IMR-90 (cell line): Measurements from ENCODE around the gene ELL. TPM values are rescaled to one million over a fixed set of nuclear protein-coding genes. Genes with fewer than 3 reads are reported as not detected.

Source experiments
- ATAC-seq: fragments of 200-7000 bp; cut with Tn5 transposase; 2 replicates; pipeline ENCODE4 v1.9.1; 2020; ENCODE audit warnings: low read depth, mild to moderate bottlenecking, moderate library complexity
- BruUV-seq: library from RNA; stranded (reverse); fragments of 400-500 nt; replicated peaks from 2 replicates; lab custom pipeline; 2021; lab: Mats Ljungman, UMichigan
- CTCF ChIA-PET: fragments of 300-600 bp; formaldehyde crosslinking; extraction: SDS; loops from one replicate; lab custom pipeline; 2021; ENCODE audit warnings: antibody characterized with exemption; lab: Yijun Ruan, JAX
- POLR2A ChIA-PET: fragments of 300-600 bp; sonication (Branson Sonifier 250); formaldehyde crosslinking; loops from one replicate; lab custom pipeline; 2022; ENCODE audit warnings: antibody characterized with exemption; ENCODE audit not compliant: unreplicated experiment; lab: Charles Lee
- DNase-seq: peaks from one replicate; pipeline ENCODE4 v3.0.0; 2013
- H2AFZ ChIP-seq: replicated peaks from 2 replicates; pipeline ENCODE3; 2013; ENCODE audit warnings: low read length, mild to moderate bottlenecking; ENCODE audit not compliant: poor library complexity
- H2AK5ac ChIP-seq: 2 replicates; pipeline ENCODE4 v1.6.1; 2013; ENCODE audit warnings: low read depth, low read length, inconsistent platforms
- H2AK9ac ChIP-seq: replicated peaks from 2 replicates; pipeline ENCODE3; 2013; ENCODE audit warnings: mild to moderate bottlenecking, low read depth, low read length, moderate library complexity; ENCODE audit not compliant: poor library complexity
- H2BK120ac ChIP-seq: 2 replicates; pipeline ENCODE4 v1.6.1; 2013; ENCODE audit warnings: low read depth, low read length, inconsistent platforms
- H2BK15ac ChIP-seq: 3 replicates; pipeline ENCODE4 v1.6.1; 2013; ENCODE audit warnings: low read depth, low read length, inconsistent platforms
- H2BK20ac ChIP-seq: 2 replicates; pipeline ENCODE4 v1.6.1; 2013; ENCODE audit warnings: low read depth, mild to moderate bottlenecking, inconsistent platforms, low read length, moderate library complexity
- H2BK5ac ChIP-seq: 2 replicates; pipeline ENCODE4 v1.6.1; 2013; ENCODE audit warnings: mild to moderate bottlenecking, low read depth, low read length, inconsistent platforms; ENCODE audit not compliant: poor library complexity, severe bottlenecking
- H3K14ac ChIP-seq: replicated peaks from 2 replicates; pipeline ENCODE4 v1.6.1; 2013; ENCODE audit warnings: low read depth, low read length, inconsistent platforms
- H3K18ac ChIP-seq: 2 replicates; pipeline ENCODE4 v1.6.1; 2013; ENCODE audit warnings: low read depth, low read length, control low read depth
- H3K23ac ChIP-seq: 2 replicates; pipeline ENCODE4 v1.6.1; 2013; ENCODE audit warnings: low read depth, low read length, inconsistent platforms
- H3K27ac ChIP-seq: 2 replicates; pipeline ENCODE4 v1.5.1; 2013; ENCODE audit warnings: mild to moderate bottlenecking, control low read depth, low read length; ENCODE audit not compliant: insufficient read depth
- H3K27me3 ChIP-seq: 2 replicates; pipeline ENCODE4 v1.6.1; 2013; ENCODE audit warnings: low read length; ENCODE audit not compliant: control insufficient read depth, insufficient read depth
- H3K36me3 ChIP-seq: 2 replicates; pipeline ENCODE4 v1.6.1; 2013; ENCODE audit warnings: low read length, mixed read lengths; ENCODE audit not compliant: control insufficient read depth, insufficient read depth
- H3K4ac ChIP-seq: 2 replicates; pipeline ENCODE4 v1.6.1; 2013; ENCODE audit warnings: low read depth, low read length, inconsistent platforms
- H3K4me1 ChIP-seq: 2 replicates; pipeline ENCODE4 v1.6.1; 2013; ENCODE audit warnings: low read length, mixed read lengths; ENCODE audit not compliant: control insufficient read depth, insufficient read depth
- H3K4me2 ChIP-seq: 2 replicates; pipeline ENCODE4 v1.6.1; 2013; ENCODE audit warnings: low read depth, mild to moderate bottlenecking, control low read depth, low read length, moderate library complexity
- H3K4me3 ChIP-seq: 2 replicates; pipeline ENCODE4 v1.5.1; 2013; ENCODE audit warnings: low read depth, mild to moderate bottlenecking, control low read depth, low read length, moderate library complexity; ENCODE audit not compliant: insufficient read depth
- H3K56ac ChIP-seq: 2 replicates; pipeline ENCODE4 v1.6.1; 2013; ENCODE audit warnings: low read length, inconsistent platforms; ENCODE audit not compliant: insufficient read depth; ENCODE audit errors: extremely low read depth
- H3K79me1 ChIP-seq, 2 experiments: 2 replicates each; pipeline ENCODE4 v1.6.1; 2013; ENCODE audit warnings: low read length in 2 of 2, inconsistent platforms in 1 of 2, low read depth in 1 of 2
- H3K9ac ChIP-seq: 2 replicates; pipeline ENCODE4 v1.6.1; 2013; ENCODE audit warnings: low read depth, low read length, control low read depth
- H3K9me1 ChIP-seq: 2 replicates; pipeline ENCODE4 v1.6.1; 2013; ENCODE audit warnings: low read length, inconsistent platforms; ENCODE audit not compliant: insufficient read depth
- H3K9me3 ChIP-seq: 2 replicates; pipeline ENCODE4 v1.6.1; 2013; ENCODE audit warnings: low read length; ENCODE audit not compliant: control insufficient read depth, insufficient read depth
- H4K20me1 ChIP-seq: 2 replicates; pipeline ENCODE4 v1.6.1; 2013; ENCODE audit warnings: low read length, inconsistent platforms; ENCODE audit not compliant: insufficient read depth
- H4K5ac ChIP-seq: 2 replicates; pipeline ENCODE4 v1.6.1; 2013; ENCODE audit warnings: mild to moderate bottlenecking, low read depth, low read length, control low read depth
- H4K8ac ChIP-seq, 2 experiments: 2 replicates each; pipeline ENCODE4 v1.6.1; 2013; ENCODE audit warnings: low read depth in 2 of 2, low read length in 2 of 2, control low read depth in 1 of 2, inconsistent platforms in 1 of 2
- H4K91ac ChIP-seq: 2 replicates; pipeline ENCODE4 v1.6.1; 2013; ENCODE audit warnings: low read depth, low read length, inconsistent platforms; ENCODE audit not compliant: insufficient read depth
- CEBPB ChIP-seq: IDR thresholded peaks from 2 replicates; pipeline ENCODE4 v1.6.1; 2012; ENCODE audit warnings: low read depth, low read length, improper control_type of control experiment
- CTCF ChIP-seq: conservative IDR thresholded peaks from 2 replicates; pipeline ENCODE4 v1.5.1; 2012; ENCODE audit warnings: mild to moderate bottlenecking, low read depth, low read length, improper control_type of control experiment
- NFE2L2 ChIP-seq: fragments of 150-350 bp; IDR thresholded peaks from 2 replicates; pipeline ENCODE4 v1.6.1; 2016; ENCODE audit warnings: low read depth, mild to moderate bottlenecking, low read length
- RAD21 ChIP-seq: IDR thresholded peaks from 2 replicates; pipeline ENCODE4 v1.6.1; 2012; ENCODE audit warnings: low read length, improper control_type of control experiment
- WGBS, 2 experiments: methylation state at CpG; one replicate each; pipeline versions ENCODE4 v1.1.5 to v1.1.7; 2013; ENCODE audit warnings: missing lambda C conversion rate in 2 of 2; ENCODE audit not compliant: insufficient read length in 1 of 2; ENCODE audit errors: extremely low coverage in 2 of 2; 5-methylcytosine and 5-hydroxymethylcytosine counted together
- dilution Hi-C: fragments of 300-500 bp; cut with HindIII; formaldehyde crosslinking; loops from one replicate; pipeline ENCODE4 v1.14.3; 2018; ENCODE audit warnings: low sequenced_read_pairs; ENCODE audit not compliant: unreplicated experiment
- in situ Hi-C: fragments of 300-500 bp; cut with MboI; formaldehyde crosslinking; loops from 3 replicates; pipeline ENCODE4 v1.14.3; 2019; ENCODE audit warnings: low sequenced_read_pairs, inconsistent platforms, mixed read lengths
- intact Hi-C: fragments of 100-400 bp; cut with micrococcal nuclease; formaldehyde crosslinking; loops from 2 replicates; pipeline ENCODE4 v1.10.0; 2022
- polyA plus RNA-seq, 3 experiments: library from polyadenylated mRNA; depleted of rRNA; stranded (reverse); fragments of >200 nt; gene quantifications; 2 replicates each; pipeline ENCODE4 v1.2.3, GENCODE V29; 2012; ENCODE audit warnings: low replicate concordance in 1 of 3
- total RNA-seq: library from RNA; depleted of rRNA; stranded (reverse); fragments of >200 nt; gene quantifications from 2 replicates; pipeline ENCODE4 v1.2.3, GENCODE V29; 2012

ELL gene
- total and polyA plus RNA-seq, 2 of the 4 experiments (the other 2 are of a cell fraction): 6.3 to 13.1 TPM

- Histone ChIP-seq H3K4ac (no peak overlapping the region), H2AK9ac (no peak overlapping the region), H2AFZ (no peak overlapping the region), H3K9me3 (no peaks in the 10 kb centered on the region), H4K8ac (no peak overlapping the region), H2BK20ac (no peak overlapping the region), H3K23ac (no peak overlapping the region), H3K4me3 (no peak overlapping the region), H2BK120ac (no peak overlapping the region), H4K5ac (no peak overlapping the region), H2BK5ac (no peak overlapping the region), H4K20me1 (peaks cover 95% of the 10 kb centered on the region), H3K9me1 (peaks cover 41% of the 10 kb centered on the region), H3K27ac (no peak overlapping the region), H3K4me2 (no peak overlapping the region), H3K27me3 (no peaks in the 10 kb centered on the region), H3K14ac (no peak overlapping the region), H3K4me1 (peaks cover 31% of the 10 kb centered on the region), H3K36me3 (no peaks in the 10 kb centered on the region), H3K9ac (no peak overlapping the region), H3K56ac (no peak overlapping the region), H4K91ac (0 out of 2 replicates have a peak overlapping the region, but pooled peaks have one; percentile 2), H3K18ac (no peak overlapping the region), H2BK15ac (no peak overlapping the region), H2AK5ac (no peak overlapping the region), H3K79me1 (peaks cover 39 to 99% of the 10 kb centered on the region in 2 experiments)
- DNase-seq (no peak), ATAC-seq (no peak)
- ChIA-PET POLR2A (no interaction called here), CTCF (no interaction called here)
- intact Hi-C loops: no loop called here
- in situ Hi-C loops: no loop called here
- 78% methylated on average over 12 of the region's 22 CpGs; no CpG with 5 or more reads in 1 of the 2 experiments for WGBS, 2 experiments
- no peak for TF ChIP-seq CEBPB
- no peak for TF ChIP-seq NFE2L2
- TF ChIP-seq CTCF: peak; percentile 29; the same call in 1 of the 2 replicates
- TF ChIP-seq RAD21: peak; percentile 36
- BruUV-seq: no TSS peak
- dilution Hi-C loops: no loop called here
Observed at GRCh38 chr19:18488838-18489626, 32.8 kb downstream of the ELL start.
